IPS-11a (cell line): ENCODE measurements around the gene RBP5.
"Not testable (repeated sequence)": the region's sequence is repeated elsewhere in the genome, so short reads cannot be mapped to it uniquely, and the experiment has no call there.

Experiments
- H3K4me3 ChIP-seq: one replicate; pipeline ENCODE4 v1.5.1; 2013; ENCODE audit warnings: low read depth, low read length, control low read depth

RBP5 gene

GRCh38 chr12:7123806-7124522 is 4.7 kb downstream of the RBP5 start:
- no peak overlapping the region for H3K4me3 ChIP-seq

DNA sequence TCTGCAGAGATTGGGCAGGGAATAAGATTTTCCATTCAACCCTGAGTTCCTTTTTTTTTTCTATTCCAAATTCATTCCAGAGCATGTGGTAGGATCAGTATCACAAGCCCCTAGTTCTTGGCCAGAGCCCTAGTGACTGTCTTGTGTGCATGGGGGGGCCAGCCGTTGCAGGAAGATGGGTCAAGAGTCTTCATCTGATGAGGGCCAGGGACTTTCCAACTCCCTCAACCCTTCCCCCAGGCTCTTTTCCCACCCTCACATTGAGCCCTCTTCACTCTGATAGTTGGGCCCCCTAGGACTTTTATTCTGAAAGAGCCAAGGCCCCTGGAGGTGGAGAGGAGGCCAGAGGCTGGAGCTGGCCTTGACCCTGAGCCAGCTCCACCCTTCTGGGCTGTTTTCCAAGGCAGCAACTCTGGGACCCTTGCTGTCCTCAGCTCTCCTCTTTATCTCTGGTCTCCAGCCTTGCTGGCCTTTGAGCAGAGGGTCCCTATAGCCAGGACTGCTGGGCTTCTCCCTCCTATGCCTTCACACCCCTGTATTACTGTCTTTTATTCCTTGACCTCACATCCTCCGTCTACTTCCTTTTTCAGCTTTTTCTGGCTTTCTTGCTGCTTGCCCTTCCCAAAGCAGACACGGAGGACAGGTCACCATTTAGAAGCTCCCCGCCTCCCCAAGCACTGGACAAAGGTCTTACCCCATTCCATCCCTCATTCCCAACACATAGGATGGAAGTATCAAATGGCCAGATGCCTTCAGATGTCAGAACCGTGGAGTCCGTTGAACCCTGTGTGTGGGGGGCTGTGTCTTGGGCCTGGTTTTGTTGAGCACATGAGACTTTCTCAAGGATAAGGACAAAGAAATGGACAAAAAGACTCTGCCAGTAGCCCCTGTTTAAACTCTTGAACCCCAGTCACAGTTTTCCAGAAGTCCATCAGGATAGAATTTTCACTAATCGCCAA is 5.6 kb downstream of the RBP5 start:
- H3K4me3 ChIP-seq, result no peak overlapping the region

DNA sequence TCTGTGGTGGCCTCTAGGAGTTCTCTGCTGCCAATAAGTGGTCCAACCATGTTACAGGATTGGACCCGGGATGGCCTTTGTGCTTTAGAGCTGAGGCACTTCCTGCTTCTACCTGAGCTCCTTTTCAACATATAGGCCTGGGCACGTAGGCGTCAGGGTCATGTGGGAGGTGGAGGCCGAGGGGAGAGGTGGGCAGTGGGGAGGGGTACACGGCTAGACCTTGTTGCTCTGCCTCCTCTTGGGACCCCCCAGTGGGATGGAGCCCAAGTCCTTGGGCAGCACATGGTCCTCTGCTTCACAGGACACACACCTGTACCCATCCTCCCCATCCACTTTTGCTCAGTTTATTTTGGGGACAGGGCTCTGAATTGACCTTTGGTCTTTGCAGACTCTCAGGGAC is 7.4 kb downstream of the RBP5 start:
- H3K4me3 ChIP-seq, result no peak overlapping the region

GRCh38 chr12:7120166-7120565 is 8.5 kb downstream of the RBP5 start:
- H3K4me3 ChIP-seq, result no peak overlapping the region

- H3K4me3 ChIP-seq, result no peak overlapping the region
Measured at GRCh38 chr12:7118881-7119280, 9.8 kb downstream of the RBP5 start.

GRCh38 chr12:7117670-7118069 is 11.0 kb downstream of the RBP5 start:
- H3K4me3 ChIP-seq, result no peak overlapping the region

DNA sequence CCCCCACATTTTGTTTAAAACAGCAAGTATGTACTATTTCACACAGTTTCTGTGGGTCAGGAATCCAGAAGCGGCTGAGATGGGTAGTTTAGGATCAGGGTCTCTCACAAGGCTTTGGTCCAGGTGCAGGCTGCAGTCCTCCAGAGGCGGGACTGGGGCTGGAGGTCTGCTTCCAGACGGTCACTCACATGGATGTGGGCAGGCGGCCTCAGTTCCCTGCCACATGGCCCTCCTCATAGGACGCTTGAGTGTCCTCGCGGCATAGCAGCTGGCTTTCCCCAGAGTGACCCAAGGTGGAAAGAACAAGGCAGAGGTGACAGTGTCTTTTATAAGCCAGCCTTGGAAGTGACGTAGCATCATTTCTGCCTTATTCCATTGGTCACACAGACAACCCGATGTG is 11.8 kb downstream of the RBP5 start:
- no peak overlapping the region for H3K4me3 ChIP-seq

- H3K4me3 ChIP-seq, result no peak overlapping the region
Measured at GRCh38 chr12:7116196-7116595, 12.5 kb downstream of the RBP5 start.

DNA sequence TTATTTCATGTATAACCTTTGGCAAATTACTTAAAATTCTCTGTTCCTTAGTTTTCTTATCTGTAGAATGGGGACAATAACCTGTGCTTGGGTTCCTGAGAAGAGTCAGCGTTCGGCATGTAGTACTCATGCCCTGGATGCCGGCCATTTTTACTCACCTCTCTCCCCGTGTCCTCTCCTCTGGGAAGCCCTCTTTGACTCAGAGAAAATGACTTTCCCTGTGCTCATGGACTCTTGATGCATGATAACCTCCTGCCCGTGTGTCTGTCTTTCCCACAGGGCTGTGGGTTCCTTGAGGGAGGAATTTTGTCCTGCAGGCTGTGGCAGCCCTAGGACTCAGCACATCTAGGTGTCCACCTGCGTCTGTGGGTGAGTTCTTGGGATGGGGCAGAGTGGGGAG is 13.8 kb downstream of the RBP5 start:
- no peak overlapping the region for H3K4me3 ChIP-seq

DNA sequence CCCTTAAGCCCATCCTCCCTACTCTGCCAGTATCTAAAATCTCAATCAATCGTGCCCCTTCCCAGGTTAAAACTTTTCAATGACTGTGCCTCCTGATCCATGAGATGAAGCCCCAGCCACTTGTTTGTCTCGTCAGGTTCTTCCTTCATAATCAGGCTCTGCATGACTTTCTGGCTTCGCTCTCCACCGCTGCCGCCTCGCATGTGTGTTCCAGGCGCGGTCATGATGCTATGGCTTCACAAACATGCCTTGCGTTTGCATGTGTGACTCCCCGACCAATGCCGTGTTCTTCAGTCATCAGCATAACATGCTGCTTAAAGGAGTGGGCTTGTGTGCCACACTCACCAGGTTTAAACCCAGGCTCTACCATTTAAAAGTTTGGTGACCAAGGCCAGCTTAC is 14.7 kb downstream of the RBP5 start:
- H3K4me3 ChIP-seq, result no peak overlapping the region

DNA sequence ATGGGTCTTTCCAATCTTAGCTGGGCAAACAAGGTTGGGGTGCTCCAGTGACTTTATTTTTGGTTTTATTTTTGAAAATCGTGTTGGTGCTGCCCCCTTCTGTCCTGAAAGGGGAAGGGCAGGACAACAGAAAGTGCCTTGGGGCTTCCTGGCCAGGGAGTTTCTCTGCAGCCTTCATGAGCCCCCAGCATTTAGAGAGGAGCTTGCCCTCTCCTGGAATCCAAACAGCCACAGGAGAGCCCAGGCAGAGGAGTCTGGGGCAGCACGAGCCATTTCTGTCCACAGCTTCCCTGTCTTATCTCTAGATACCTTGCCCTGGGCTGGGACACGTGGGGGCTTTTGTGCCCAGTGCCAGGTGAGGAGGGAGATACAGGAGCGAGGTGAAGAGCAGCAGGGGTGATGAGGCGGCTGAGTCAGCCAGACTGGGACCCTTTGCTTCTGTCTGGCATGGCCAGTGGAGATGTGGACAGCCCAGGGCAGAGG is 15.3 kb downstream of the RBP5 start:
- H3K4me3 ChIP-seq, result no peak overlapping the region

DNA sequence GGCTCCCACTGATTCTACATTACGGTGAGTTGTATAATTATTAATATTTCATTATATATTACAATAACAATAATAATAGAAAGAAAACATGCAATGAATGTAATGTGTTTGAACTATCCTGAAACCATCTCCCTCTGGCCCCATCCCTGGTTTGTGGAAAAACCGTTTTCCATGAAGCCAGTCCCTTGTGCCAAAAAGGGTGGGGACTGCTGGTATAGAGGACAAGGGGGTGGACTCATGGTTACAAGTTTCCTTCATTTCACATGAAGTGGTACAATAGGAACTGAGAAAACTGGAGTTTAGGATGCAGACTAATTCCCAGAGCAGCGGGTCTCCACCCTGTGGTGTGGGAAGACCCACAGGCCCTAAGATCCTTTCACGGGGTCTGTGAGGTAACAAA is 16.6 kb downstream of the RBP5 start:
- no peak overlapping the region for H3K4me3 ChIP-seq

- H3K4me3 ChIP-seq, result no peak overlapping the region
Measured at GRCh38 chr12:7110661-7111060, 18.0 kb downstream of the RBP5 start.

DNA sequence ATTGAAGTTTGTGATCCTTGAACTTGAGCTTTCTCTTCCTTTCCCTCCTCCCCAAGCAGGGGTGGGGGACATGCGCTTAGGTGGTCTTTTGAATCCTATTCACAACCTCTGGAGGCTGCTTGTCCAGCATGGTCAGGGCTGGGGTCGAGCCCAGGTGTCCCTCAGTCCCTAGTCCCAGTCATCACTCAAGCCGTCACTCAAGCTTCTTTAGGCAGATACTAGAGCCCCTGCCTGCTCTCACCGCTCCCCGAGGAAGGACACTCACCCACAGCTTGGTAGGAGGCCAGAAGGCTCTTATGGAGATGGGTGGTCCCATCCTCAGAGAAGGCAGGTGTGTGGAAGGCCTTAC is 19.1 kb downstream of the RBP5 start:
- H3K4me3 ChIP-seq, result no peak overlapping the region

GRCh38 chr12:7108796-7109571 is 19.7 kb downstream of the RBP5 start, which contains the start of gene C1RL:
C1RL (minus strand) TSS chr12:7109214; CDS start chr12:7109180, 34 bp downstream.
- peak within 1 kb of the TSS; percentile 39 for H3K4me3 ChIP-seq

DNA sequence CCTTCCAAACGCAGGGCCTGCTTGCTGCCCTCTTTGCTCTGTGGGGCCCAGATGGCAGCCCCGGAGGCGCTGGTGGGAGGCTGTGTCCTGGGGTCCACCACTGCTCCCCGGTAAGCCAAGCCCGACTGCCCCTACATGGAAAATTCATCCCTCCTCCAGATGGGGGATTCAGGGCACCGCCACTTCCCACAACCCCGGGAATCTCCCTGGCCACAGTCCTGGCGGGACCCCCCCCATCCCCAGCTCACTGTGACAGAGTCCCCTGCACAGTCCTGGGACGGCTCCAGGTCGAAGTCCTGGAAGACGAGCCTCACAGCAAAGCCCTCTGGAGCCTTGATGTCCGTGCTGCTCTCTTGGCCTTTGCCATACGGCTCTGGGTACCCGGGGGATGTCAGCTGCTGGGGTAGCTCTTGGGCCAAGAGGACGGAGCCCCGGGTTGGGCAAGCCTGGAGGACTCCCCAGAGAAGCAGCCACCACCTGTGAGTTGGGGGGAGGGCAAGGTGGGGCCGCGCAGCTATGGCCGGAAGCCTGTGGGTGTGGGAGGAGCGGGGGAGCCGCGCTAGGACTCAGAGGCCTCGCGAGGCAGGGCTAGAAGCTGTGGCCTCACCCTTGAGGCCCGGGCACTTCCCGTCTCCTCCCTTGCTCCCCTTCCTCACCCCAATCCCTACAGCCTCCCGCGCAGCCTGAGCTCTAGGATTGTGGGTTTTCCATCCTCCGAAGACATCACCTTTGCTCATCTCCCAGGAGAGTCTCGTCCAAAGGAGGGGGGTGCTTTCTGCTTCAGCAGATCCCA is 20.5 kb downstream of the RBP5 start:
- H3K4me3 ChIP-seq, result peak overlapping the region; percentile 39

- H3K4me3 ChIP-seq, result peak overlapping the region; percentile 39
Measured at GRCh38 chr12:7107636-7108002, 21.1 kb downstream of the RBP5 start.

DNA sequence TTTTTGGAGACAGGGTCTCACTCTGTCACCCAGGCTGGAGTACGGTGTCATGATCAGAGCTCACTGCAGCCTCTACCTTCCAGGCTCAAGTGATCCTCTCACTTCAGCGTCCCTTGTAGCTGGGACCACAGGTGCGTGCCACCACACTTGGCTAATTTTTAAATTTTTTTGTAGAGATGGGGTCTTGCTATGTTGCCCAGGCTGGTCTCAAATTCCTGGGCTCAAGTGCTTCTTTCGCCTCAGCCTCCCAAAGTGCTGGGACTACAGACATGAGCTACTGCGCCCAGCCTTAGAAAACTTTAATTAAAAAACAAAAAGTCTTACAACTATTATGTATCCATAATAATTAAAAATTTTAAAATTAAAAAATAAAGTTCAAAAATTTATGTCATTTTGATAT is 21.5 kb downstream of the RBP5 start:
- not testable (repeated sequence) for H3K4me3 ChIP-seq

- H3K4me3 ChIP-seq, result no peak overlapping the region
Measured at GRCh38 chr12:7106082-7106481, 22.6 kb downstream of the RBP5 start.

GRCh38 chr12:7103837-7104584 is 24.7 kb downstream of the RBP5 start:
- H3K4me3 ChIP-seq, result no peak overlapping the region
